Hepatocyte (in vitro differentiated cells): ENCODE measurements around the gene HJURP. TPM values are rescaled to one million over a fixed set of nuclear protein-coding genes. Genes with fewer than 3 reads are reported as not detected.

ENCODE experiments used
- DNase-seq: peaks from one replicate; pipeline ENCODE4 v3.0.0-alpha.2; 2016; ENCODE audit warnings: low spot score
- H2AFZ ChIP-seq: fragments of 200-600 bp; sonication (generic); 2 replicates; pipeline ENCODE4 v1.6.0; 2016; ENCODE audit warnings: antibody characterized with exemption, mild to moderate bottlenecking
- H3K27ac ChIP-seq: fragments of 200-600 bp; sonication (generic); 2 replicates; pipeline ENCODE4 v1.5.1; 2016; ENCODE audit warnings: mild to moderate bottlenecking
- H3K27me3 ChIP-seq: fragments of 200-600 bp; sonication (generic); 2 replicates; pipeline ENCODE4 v1.6.1; 2016
- H3K36me3 ChIP-seq: fragments of 200-600 bp; sonication (generic); replicated peaks from 2 replicates; pipeline ENCODE4 v1.5.1; 2016; ENCODE audit warnings: low read depth; ENCODE audit not compliant: insufficient read depth
- H3K4me1 ChIP-seq: fragments of 200-600 bp; sonication (generic); 2 replicates; pipeline ENCODE4 v1.5.1; 2016; ENCODE audit warnings: mild to moderate bottlenecking, moderate library complexity; ENCODE audit not compliant: insufficient read depth
- H3K4me2 ChIP-seq: fragments of 200-600 bp; sonication (generic); 2 replicates; pipeline ENCODE4 v1.6.0; 2016
- H3K4me3 ChIP-seq: fragments of 200-600 bp; sonication (generic); 2 replicates; pipeline ENCODE4 v1.5.1; 2016; ENCODE audit warnings: mild to moderate bottlenecking
- H3K79me2 ChIP-seq: fragments of 200-600 bp; sonication (generic); 2 replicates; pipeline ENCODE4 v1.6.0; 2017; ENCODE audit warnings: mild to moderate bottlenecking
- H3K9me2 ChIP-seq: fragments of 200-600 bp; sonication (generic); replicated peaks from 2 replicates; pipeline ENCODE4 v1.6.0; 2017; ENCODE audit warnings: mild to moderate bottlenecking; ENCODE audit not compliant: insufficient read depth
- H3K9me3 ChIP-seq: fragments of 200-600 bp; sonication (generic); 2 replicates; pipeline ENCODE4 v1.5.1; 2016; ENCODE audit warnings: low read depth, mild to moderate bottlenecking
- H4K20me1 ChIP-seq: fragments of 200-600 bp; sonication (generic); 2 replicates; pipeline ENCODE4 v1.6.0; 2016; ENCODE audit warnings: mild to moderate bottlenecking; ENCODE audit not compliant: insufficient read depth, poor library complexity, severe bottlenecking
- EZH2 ChIP-seq: fragments of 200-600 bp; sonication (generic); IDR thresholded peaks from 2 replicates; pipeline ENCODE4 v1.6.1; 2016; ENCODE audit warnings: antibody characterized with exemption, mild to moderate bottlenecking, borderline replicate concordance
- EZH2phosphoT487 ChIP-seq: fragments of 200-600 bp; sonication (generic); IDR thresholded peaks from one replicate; pipeline ENCODE4 v1.6.1; 2018; ENCODE audit warnings: antibody characterized with exemption, mild to moderate bottlenecking, low read depth, moderate library complexity; ENCODE audit not compliant: unreplicated experiment, severe bottlenecking
- WGBS: methylation state at CpG from one replicate; pipeline ENCODE4 v1.1.6; 2016; ENCODE audit warnings: low lambda C conversion rate; ENCODE audit errors: missing lambda C conversion rate; 5-methylcytosine and 5-hydroxymethylcytosine counted together
- polyA plus RNA-seq: library from polyadenylated mRNA; unstranded; fragments of >200 nt; fragmentation: Nextera tagmentation; extraction: Ambion mirVana; gene quantifications from 2 replicates; pipeline ENCODE4 v1.2.1, GENCODE V29; 2016
- total RNA-seq: library from RNA; depleted of rRNA; stranded (reverse); fragments of >200 nt; gene quantifications from 2 replicates; pipeline ENCODE4 v1.2.3, GENCODE V29; 2014
- TF ChIP-seq, protein P1 (sequence below): fragments of 200-600 bp; sonication (generic); IDR thresholded peaks from 2 replicates; pipeline ENCODE4 v1.5.1; 2016; ENCODE audit warnings: antibody characterized with exemption, mild to moderate bottlenecking; ENCODE audit not compliant: poor library complexity

The HJURP gene
- total and polyA plus RNA-seq, 2 experiments from 2014 or later: 2.7 to 5.0 TPM

DNA sequence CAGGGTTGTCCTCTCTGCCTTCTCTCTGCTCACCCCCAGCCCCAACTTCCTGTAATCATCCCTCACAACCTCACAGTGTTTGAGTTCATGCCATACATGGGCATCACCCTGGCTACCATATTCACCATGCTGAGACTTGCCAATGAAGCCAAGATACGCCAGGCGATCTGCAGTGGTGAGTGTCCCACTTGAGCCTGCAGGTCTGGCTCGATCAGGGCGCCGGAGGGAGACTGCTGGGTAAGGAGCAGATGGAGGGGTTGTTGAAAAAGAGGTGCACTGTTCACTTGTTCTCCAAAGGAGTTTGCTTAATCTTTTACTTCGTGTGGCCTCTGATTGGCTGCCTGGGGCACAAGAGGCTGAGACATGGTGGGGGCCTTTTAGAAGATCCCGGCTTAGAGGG is 61.6 kb downstream of the HJURP start:
- Histone ChIP-seq H3K9me3 (no peaks in the 10 kb centered on the region), H3K27me3 (no peaks in the 10 kb centered on the region), H3K79me2 (no peaks in the 10 kb centered on the region), H3K4me1 (no peaks in the 10 kb centered on the region), H3K27ac (no peak overlapping the region), H4K20me1 (no peaks in the 10 kb centered on the region), H3K9me2 (no peaks in the 10 kb centered on the region), H3K4me3 (no peak overlapping the region), H2AFZ (no peak overlapping the region), H3K4me2 (no peak overlapping the region), H3K36me3 (no peaks in the 10 kb centered on the region)
- DNase-seq: no peak
- WGBS: 95% methylated on average over 7 of the region's 7 CpGs
- no peak for TF ChIP-seq EZH2
- TF ChIP-seq, protein P1, sequence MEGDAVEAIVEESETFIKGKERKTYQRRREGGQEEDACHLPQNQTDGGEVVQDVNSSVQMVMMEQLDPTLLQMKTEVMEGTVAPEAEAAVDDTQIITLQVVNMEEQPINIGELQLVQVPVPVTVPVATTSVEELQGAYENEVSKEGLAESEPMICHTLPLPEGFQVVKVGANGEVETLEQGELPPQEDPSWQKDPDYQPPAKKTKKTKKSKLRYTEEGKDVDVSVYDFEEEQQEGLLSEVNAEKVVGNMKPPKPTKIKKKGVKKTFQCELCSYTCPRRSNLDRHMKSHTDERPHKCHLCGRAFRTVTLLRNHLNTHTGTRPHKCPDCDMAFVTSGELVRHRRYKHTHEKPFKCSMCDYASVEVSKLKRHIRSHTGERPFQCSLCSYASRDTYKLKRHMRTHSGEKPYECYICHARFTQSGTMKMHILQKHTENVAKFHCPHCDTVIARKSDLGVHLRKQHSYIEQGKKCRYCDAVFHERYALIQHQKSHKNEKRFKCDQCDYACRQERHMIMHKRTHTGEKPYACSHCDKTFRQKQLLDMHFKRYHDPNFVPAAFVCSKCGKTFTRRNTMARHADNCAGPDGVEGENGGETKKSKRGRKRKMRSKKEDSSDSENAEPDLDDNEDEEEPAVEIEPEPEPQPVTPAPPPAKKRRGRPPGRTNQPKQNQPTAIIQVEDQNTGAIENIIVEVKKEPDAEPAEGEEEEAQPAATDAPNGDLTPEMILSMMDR: no peak
- no peak for TF ChIP-seq EZH2phosphoT487

DNA sequence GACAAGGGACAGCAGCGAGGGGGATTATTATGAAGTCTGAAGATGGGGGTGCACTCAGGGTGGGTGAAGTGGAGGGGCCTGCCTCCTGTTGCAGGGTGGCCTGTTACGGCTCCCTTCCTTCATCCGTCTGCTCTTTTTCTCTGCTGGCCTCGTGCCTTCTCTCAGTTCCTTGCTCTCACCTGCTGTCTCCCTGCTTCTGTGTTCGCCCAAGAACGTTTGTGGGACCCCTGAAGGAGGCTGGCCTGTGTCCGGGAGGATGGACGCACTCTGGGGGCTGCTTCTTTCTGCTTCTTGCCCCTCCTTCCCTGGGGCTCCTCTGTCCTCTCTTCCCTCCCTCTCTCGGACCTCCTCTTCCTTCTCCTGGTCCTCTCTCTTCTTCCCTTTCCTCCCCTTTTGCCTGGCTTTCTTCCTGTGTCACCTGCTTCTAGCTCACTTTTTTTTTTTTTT is 62.4 kb downstream of the HJURP start:
- Histone ChIP-seq H3K4me3 (no peak overlapping the region), H3K27me3 (no peaks in the 10 kb centered on the region), H3K36me3 (no peaks in the 10 kb centered on the region), H2AFZ (no peak overlapping the region), H3K4me2 (no peak overlapping the region), H3K9me2 (no peaks in the 10 kb centered on the region), H4K20me1 (no peaks in the 10 kb centered on the region), H3K79me2 (no peaks in the 10 kb centered on the region), H3K27ac (no peak overlapping the region), H3K9me3 (no peaks in the 10 kb centered on the region), H3K4me1 (no peaks in the 10 kb centered on the region)
- no peak for DNase-seq
- 86% methylated on average over 8 of the region's 9 CpGs for WGBS
- TF ChIP-seq, protein P1: no peak
- no peak for TF ChIP-seq EZH2
- no peak for TF ChIP-seq EZH2phosphoT487

DNA sequence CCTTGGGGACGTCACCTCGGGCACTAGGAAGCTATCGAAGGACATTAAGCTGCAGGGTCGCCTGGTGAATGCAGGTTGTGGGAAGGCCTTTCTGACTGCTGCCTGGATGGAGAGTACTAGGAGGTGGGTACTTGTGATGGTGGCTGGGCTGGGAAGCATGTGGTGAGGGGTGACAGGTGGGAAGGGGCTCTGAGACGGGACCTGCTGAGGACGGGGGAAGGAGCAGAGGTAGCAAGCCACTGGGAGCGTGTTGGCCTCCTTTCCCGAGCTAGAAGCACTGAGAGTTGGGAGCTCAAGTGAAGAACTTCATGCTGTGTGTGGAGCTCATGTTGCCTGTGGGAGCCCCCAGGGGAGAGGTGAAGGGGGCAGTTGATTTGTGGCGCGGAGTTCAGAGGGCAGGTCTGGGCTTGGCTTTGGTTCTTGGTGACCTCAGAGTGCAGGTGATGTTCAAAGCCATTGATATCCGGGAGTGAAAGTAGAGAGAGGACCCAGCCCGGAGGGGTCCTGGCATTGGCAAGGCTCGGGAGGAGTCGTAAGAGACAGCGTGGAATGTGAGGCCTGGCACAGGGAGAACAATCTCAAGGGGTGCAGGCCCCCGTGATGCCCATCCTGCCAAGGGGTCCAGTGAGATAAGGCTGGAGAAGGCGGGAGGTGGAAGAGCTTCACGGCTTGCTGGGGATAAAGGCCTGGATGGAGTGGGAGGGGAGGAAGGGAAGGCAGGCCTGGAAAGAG is 63.0 kb downstream of the HJURP start:
- Histone ChIP-seq H3K4me3 (no peak overlapping the region), H2AFZ (no peak overlapping the region), H3K4me1 (no peaks in the 10 kb centered on the region), H3K9me3 (no peaks in the 10 kb centered on the region), H3K36me3 (no peaks in the 10 kb centered on the region), H3K4me2 (no peak overlapping the region), H3K9me2 (no peaks in the 10 kb centered on the region), H3K27me3 (no peaks in the 10 kb centered on the region), H3K79me2 (no peaks in the 10 kb centered on the region), H3K27ac (no peak overlapping the region), H4K20me1 (no peaks in the 10 kb centered on the region)
- no peak for DNase-seq
- WGBS: 91% methylated on average over 18 of the region's 18 CpGs
- TF ChIP-seq EZH2phosphoT487 (no peak), EZH2 (no peak)
- TF ChIP-seq, protein P1: no peak
